Stimulated activated CD4-positive, alpha-beta T cell treated with anti-CD3 and anti-CD28 coated beads, Interleukin-4, amount 100 ng/mL, for 24 hours (primary cell): ENCODE measurements around the gene ZBED3.

ENCODE experiments used
- DNase-seq: peaks from one replicate; pipeline ENCODE4 v3.0.0-alpha.2; 2020

Gene ZBED3

GRCh38 chr5:77076961-77077828, 9.9 kb downstream of the ZBED3 start:
- peak; percentile 49 for DNase-seq

- DNase-seq, result no peak
These were observed 12.3 kb downstream of the ZBED3 start for GRCh38 chr5:77074745-77075144.

- no peak for DNase-seq
These were observed 13.4 kb downstream of the ZBED3 start for GRCh38 chr5:77073667-77074066.

GRCh38 chr5:77066823-77067442, 20.2 kb downstream of the ZBED3 start:
- no peak for DNase-seq

- no peak for DNase-seq
These were observed 20.9 kb downstream of the ZBED3 start for GRCh38 chr5:77066184-77066583.

GRCh38 chr5:77065256-77065655, 21.8 kb downstream of the ZBED3 start:
- no peak for DNase-seq

- no peak for DNase-seq
These were observed 23.0 kb downstream of the ZBED3 start for GRCh38 chr5:77064040-77064439.

GRCh38 chr5:77046416-77047073, 40.5 kb downstream of the ZBED3 start:
- DNase-seq, result no peak

GRCh38 chr5:77035950-77036349, 51.1 kb downstream of the ZBED3 start:
- DNase-seq, result no peak

GRCh38 chr5:77033338-77033737, 53.7 kb downstream of the ZBED3 start:
- DNase-seq, result no peak

GRCh38 chr5:77032635-77033034, 54.5 kb downstream of the ZBED3 start:
- no peak for DNase-seq

- DNase-seq, result no peak
These were observed 55.2 kb downstream of the ZBED3 start for GRCh38 chr5:77031891-77032290.

- peak; percentile 94 for DNase-seq
These were observed 56.7 kb downstream of the ZBED3 start, which contains the start of gene AGGF1 for GRCh38 chr5:77030097-77031071. AGGF1 (plus strand) TSS chr5:77030404; CDS start chr5:77030767, 363 bp downstream.

GRCh38 chr5:77029376-77029885, 57.7 kb downstream of the ZBED3 start:
- DNase-seq, result no peak

GRCh38 chr5:77028631-77029375, 58.3 kb downstream of the ZBED3 start:
- no peak for DNase-seq

- no peak for DNase-seq
These were observed 62.6 kb downstream of the ZBED3 start for GRCh38 chr5:77024490-77024889.

GRCh38 chr5:77022511-77023417, 64.3 kb downstream of the ZBED3 start:
- DNase-seq, result no peak
